Measurements from ENCODE around the gene PPP1R12A.

DNA sequence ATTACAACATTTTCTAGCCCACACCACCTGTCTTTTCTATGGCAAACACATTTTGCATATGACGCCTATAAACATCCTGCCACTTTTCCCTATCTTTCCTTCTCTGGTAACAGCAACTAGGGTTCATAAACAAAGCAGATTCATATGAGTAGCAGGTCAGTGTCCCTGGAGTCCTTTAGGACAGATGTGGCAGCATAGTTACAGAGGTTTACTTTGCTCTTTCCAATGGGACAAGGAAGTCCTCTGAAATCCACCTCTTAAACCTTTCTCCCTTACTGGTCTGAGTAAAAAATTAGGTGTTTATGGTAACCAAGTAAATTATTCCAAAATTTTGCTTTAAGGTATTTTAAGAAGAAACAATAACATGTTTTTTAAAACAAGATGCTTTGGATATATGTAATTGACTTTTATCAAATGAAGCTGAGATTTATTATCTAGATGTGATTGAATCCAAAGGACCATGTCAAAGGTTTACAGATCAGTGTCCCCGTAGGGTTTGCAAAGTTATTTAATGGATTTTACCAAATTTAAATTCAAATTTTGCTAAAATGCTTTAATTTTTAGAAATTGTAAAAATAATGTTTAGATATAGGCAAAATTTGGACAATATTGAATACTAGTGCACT, 164.9 kb downstream of the PPP1R12A start:
- no peak for TF ChIP-seq POLR2A (IDR thresholded peaks at IDR 0.05)
- no peak for TF ChIP-seq POLR2AphosphoS5 (IDR thresholded peaks at IDR 0.05)

Data from breast epithelium (tissue), 3 donors.